Astrocyte of the spinal cord (primary cell): ENCODE results near the gene SLX9.

ENCODE experiments used
- DNase-seq: peaks from one replicate; pipeline ENCODE4 v3.0.0; 2011; ENCODE audit warnings: low read depth, low spot score
- H3K4me3 ChIP-seq: 2 replicates; pipeline ENCODE4 v1.5.1; 2011; ENCODE audit warnings: low read depth, mild to moderate bottlenecking, low read length, moderate library complexity
- CTCF ChIP-seq: IDR thresholded peaks from 2 replicates; pipeline ENCODE4 v1.5.1; 2012; ENCODE audit warnings: low read depth, mild to moderate bottlenecking, low read length, inconsistent platforms
- in situ Hi-C: cut with HindIII; loops from 2 replicates; pipeline ENCODE4 v1.10.0; 2017; ENCODE audit warnings: low sequenced_read_pairs

SLX9 gene

DNA sequence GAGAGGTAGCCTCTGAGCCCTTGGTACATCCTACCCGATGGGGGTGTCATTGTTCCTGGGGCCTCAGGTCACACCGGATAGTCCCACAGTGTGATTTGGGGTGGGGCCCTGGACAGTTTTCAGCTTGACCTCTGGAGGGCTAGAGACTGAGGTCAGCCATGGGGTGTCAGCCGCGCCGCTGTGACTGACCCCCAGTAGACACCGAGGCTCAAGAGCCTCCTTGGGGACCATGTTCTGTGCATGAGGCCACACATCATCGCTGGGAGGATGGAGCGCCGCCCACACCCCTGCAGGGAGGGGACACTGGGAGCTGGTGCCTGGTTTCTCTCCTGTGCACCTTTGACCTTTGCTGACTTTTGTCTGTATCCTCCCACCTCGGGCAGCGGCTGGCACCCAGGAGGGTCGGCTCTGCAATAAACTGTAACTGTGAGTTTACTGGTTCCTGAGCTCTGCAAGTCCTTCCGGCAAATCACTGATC, 41.8 kb upstream of the SLX9 start:
- in situ Hi-C loops, result no loop called here
- no peak for DNase-seq
- no peak overlapping the region for H3K4me3 ChIP-seq
- TF ChIP-seq CTCF, result no peak

GRCh38 chr21:44898851-44899767, 40.7 kb upstream of the SLX9 start:
- in situ Hi-C loops, result no loop called here
- no peak for DNase-seq
- no peak overlapping the region for H3K4me3 ChIP-seq
- TF ChIP-seq CTCF, result no peak

DNA sequence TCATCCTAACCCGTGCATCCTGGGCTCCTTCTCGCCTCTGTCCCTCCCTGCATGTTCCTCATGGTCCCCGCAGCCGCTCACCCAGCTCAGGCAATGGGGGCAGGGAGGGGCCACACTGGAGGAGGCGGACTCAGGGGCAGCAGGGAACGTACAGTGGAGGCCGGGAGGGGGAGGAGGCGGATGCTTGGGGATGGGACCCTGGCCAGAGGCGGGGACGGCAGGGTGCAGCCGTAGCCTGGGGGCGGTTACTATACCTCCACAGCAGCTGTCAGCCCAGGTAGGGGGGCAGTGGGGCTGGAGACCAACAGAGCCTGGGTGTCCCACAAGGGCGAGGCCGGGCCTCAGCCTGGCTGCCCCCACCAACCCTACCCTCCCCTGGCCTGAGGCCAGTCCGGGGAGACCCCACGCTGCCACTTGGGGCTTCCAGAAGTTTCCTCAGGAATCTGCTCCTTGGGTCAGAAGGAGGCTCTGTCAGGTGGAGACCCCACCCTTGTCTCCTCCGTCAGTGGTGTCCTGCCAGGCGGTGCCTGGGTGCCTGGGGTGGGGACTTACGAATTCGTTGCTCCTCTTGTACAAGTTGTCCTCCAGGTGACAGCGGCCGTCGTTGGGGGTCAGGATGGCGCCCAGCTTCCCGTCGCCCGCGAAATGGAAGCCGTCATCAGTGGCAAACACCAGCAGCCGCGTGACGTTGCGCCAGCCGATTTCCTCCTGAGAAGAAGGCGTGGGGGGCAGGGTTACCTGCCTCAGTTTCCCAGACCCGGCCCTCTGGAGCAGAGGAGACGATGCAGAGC, 39.9 kb upstream of the SLX9 start:
- in situ Hi-C loops, result no loop called here
- DNase-seq, result no peak
- no peak for TF ChIP-seq CTCF
- no peak overlapping the region for H3K4me3 ChIP-seq

GRCh38 chr21:44900559-44901251, 39.1 kb upstream of the SLX9 start:
- H3K4me3 ChIP-seq, result no peak overlapping the region
- TF ChIP-seq CTCF, result no peak
- in situ Hi-C loops, result no loop called here
- DNase-seq, result no peak

DNA sequence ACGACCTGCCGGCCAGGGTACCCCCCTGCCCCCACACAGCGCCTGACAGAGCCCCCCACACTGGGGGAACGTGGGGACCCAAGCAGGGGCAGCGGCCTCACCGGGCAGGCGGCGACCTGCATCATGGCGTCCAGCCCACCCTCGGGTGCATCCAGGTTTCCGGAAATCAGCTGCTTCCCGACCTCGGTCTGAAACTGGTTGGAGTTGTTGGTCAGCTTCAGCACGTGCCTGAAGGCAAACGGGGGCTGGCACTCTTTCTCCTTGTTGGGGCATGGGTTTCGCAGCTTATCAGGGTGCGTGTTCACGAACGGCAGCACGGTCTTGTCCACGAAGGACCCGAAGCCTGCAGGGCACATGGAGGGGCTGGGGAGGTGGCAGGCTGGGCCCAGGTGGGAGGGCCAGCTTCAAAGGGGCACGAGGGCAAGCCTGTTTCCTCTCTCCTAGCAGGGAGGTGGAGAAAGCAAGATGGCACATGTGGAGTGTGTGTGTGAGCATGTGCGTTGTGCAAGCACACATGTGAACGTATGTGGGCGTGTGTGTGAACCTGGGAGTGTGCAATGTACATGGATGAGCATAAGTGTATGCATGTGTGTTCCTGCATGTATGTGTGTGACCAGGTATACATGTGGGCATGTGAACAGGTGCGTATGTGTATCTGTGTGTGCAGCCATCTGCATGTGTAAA, 38.3 kb upstream of the SLX9 start:
- in situ Hi-C loops, result no loop called here
- no peak for TF ChIP-seq CTCF
- DNase-seq, result no peak
- no peak overlapping the region for H3K4me3 ChIP-seq
